Measurements from ENCODE around the gene DYRK1A. TPM values are rescaled to one million over a fixed set of nuclear protein-coding genes. Genes with fewer than 3 reads are reported as not detected.

The DYRK1A gene
- polyA plus RNA-seq, 12 donors = 53.7 to 71.2 (median 62.3) TPM; not detected in 1

- DNase-seq = no peak
Observed at GRCh38 chr21:37475186-37475868, 108.8 kb downstream of the DYRK1A start.

DNA sequence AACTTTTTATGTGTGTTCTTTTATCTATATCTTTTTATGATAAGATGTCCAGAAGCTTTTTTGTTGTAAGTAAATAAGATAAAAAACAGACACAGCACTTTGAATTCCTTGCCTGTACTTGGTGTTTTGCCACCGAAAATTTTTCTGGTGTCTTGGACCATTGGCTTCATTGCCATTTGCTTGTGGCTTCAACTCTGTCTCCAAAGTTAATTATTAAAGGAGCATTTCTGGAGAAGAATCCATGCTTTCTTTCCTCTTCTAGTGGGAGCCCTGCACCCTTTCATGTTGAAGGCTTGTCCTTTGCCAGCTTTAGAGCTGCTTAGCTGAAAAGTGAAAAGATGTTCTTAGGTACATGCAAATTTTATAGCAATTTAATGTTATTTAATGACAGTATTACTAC is 112.2 kb downstream of the DYRK1A start:
- no peak for DNase-seq

GRCh38 chr21:37483776-37484175 is 117.2 kb downstream of the DYRK1A start:
- no peak for DNase-seq

DNA sequence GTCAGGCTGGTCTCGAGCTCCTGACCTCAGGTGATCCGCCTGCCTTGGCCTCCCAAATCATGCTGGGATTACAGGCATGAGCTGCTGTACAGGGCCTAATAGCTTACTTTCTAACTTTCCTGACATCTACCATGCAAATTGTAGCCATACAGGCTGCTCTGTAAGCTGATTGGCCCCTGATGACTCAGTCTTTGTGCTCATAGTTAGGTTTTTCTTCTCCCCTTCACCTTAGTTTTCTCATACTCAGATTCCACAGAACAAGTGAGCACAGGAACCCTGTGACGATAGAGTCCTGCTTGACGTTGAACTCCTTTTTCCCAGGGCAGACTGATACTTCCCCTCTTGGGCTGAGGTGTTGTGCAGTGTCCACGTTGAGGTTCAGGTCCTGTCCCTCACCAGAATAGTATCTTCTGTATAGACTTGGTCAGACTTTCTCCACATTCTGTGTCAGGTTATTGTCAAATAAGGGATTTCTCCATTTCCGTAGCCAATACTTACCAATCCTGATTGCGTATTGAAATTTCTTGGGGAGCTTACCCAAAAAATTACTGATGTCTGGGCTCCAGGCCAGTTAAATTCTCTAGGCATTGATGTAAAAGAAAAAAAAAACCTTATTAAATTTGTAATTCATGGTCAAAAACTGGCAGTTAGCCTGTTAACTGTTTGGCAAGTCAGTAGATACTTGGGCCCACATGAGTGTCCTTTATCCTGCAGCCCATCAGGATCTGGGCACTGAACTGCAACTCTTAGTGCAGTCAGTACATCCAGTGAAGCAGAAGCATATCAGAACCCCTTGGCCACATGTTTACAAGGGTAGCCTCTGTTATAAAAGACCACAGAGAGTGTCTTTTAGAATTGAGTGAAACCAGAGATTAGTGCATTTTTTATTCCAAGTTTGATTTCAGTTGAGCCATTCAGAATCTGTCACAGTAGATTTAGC is 118.2 kb downstream of the DYRK1A start:
- DNase-seq = no peak

- DNase-seq = no peak
Observed at GRCh38 chr21:37489553-37489952, 123.0 kb downstream of the DYRK1A start.

GRCh38 chr21:37490084-37490483 is 123.5 kb downstream of the DYRK1A start:
- DNase-seq = no peak

- no peak for DNase-seq
Observed at GRCh38 chr21:37496972-37497371, 130.4 kb downstream of the DYRK1A start.

DNA sequence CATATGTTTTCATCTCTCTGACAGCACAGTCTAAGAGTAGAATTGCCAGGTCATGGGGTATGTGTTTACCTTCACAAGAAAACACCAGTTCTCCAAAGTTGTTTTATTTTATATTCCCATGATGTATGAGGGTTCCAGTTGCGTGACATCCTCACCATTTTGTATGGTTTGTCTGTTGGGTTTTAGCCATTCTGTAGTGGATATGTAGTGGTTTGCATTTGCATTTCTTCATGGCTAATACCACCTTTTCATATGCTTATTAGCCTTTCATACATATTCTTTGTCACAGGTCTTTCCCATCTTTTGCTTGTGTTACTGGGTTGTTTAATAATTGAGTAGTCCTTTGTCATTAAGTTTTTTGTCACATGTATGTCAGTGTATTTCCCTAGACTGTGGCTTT is 132.1 kb downstream of the DYRK1A start:
- DNase-seq = no peak

DNA sequence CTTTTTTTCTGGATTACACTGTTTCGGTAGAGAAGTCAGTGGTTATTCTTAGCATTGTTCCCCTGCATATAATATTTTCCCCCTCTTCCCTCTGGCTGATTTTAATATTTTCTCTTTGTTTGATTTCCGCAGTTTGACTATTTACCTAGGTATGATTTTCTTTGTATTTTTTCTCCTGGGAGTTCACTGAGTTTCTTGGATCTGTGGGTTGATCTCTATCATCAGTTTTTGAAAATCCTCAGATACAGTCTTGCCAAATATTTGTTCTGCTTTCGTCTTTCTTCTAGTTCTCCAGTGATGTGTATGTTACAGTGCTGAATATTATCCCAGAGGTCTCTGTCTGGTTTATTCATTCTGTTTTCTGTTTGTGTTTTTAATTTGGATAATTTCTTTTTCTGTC is 136.4 kb downstream of the DYRK1A start:
- DNase-seq = no peak

DNA sequence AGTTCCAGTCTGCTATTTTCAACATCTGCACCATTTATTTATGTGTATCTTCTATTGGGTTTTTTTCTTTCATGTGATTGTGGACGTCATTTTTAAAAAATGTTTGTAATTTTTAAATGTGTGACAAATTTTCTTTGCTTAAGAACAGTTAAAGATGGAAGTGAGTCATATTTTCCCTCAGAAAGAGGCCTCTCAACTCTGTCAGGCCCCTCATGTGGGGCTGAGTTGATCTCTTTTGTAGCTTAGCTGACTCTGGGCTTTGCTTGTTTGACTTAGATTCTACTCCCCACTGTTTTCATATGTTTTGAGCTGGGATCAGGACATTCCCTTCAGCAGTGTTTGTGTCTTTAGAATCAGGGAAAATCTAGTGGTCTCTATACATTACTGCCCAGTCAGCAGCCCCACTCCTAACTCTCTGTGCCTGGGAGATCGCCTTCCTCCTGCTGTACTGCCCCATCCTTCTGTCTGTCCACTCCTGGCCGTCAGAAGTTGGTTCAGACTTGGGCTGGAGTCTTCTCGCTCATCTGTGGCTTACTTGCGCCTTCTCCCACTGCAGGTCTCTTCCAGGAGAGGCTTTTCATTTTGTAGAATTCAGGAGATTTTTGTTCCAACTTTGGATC is 137.4 kb downstream of the DYRK1A start:
- DNase-seq = no peak

DNA sequence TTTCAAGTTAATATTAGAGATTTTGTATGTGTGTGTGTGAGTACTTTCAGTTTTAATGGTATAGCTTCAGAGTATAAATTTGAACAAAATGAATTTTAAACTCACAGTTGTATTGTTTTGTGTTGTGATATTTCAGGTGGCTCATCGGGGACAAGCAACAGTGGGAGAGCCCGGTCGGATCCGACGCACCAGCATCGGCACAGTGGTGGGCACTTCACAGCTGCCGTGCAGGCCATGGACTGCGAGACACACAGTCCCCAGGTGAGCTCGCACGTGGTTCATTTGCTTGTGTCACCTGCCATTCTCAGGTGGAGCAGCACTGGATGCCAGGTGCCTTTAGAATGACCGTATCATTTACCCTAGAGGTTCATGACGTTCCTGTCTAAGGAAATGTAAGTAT is 139.4 kb downstream of the DYRK1A start:
- no peak for DNase-seq

GRCh38 chr21:37507716-37508115 is 141.1 kb downstream of the DYRK1A start:
- DNase-seq = no peak

DNA sequence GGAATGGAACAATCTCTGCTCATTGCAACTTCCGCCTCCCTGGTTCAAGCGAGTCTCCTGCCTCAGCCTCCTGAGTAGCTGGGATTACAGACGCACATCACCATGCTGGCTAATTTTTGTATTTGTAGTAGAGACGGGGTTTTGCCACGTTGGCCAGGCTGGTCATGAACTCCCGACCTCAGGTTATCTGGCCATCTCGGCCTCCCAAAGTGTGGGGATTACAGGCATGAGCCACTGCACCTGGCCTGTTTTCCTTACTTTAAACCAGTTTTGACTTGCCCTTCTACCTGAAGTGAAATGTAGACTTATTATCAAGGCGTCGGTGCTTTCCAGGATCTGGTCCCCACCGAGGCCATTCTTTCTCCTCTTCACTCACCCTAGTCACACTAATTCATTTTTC is 141.8 kb downstream of the DYRK1A start:
- DNase-seq = no peak

DNA sequence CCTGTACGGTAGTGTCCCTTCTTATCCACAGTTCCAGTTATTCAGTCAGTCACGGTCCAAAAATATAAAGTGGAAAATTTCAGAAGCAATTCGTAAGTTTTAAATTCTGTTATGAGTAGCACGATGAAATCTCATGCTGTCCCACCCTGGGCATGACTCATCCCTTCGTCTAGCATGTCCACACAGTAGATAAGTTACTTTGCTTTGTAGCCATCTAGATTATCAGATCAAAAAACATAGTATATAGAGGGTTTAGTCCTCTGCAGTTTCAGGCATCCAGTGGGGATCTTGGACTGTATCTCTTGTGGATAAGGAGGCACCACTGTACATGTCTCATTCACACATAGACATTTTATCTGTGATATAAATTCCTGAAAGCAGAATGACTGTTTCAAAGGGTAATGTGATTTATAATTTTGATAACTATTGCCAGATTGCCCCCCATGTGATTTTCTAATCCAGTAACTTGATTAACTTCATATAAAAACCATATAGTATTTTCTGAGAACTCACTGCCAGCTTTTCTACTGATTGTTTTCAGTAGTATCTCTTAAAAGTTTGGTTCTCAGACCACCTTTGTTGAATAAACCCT is 143.3 kb downstream of the DYRK1A start:
- DNase-seq = no peak

- no peak for DNase-seq
Observed at GRCh38 chr21:37511848-37512247, 145.3 kb downstream of the DYRK1A start.

- no peak for DNase-seq
Observed at GRCh38 chr21:37513383-37513782, 146.8 kb downstream of the DYRK1A start.

DNA sequence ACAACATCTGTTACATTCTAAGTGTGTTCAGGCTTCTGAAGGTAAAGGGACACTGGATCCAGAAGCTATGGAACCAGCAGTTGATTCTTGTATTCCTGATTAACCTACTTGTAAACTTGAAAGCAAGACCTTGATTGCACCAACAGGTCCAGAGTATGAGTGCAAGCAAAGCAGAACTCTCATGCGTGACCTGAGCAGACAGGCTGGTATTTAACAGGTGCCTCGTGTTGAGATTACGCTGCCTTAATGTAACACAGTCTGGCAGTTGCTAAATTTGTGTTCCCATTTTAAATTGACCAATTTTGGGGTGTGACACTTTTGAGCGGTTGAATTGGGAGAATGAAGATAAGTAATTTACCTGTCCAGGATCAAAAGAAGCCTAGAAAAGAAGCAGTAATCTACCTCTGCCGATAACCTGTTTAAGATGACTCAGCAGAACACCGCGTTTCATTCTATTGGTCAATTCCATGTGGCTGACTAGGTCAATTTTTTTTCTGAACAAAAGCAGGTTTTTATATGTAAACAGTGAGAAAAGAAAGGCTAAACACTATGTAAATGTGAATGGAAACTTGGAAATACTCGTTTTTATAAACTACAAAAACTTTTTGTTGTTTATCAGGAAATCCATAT is 147.6 kb downstream of the DYRK1A start:
- DNase-seq = no peak

GRCh38 chr21:37516998-37517397 is 150.4 kb downstream of the DYRK1A start:
- no peak for DNase-seq

DNA sequence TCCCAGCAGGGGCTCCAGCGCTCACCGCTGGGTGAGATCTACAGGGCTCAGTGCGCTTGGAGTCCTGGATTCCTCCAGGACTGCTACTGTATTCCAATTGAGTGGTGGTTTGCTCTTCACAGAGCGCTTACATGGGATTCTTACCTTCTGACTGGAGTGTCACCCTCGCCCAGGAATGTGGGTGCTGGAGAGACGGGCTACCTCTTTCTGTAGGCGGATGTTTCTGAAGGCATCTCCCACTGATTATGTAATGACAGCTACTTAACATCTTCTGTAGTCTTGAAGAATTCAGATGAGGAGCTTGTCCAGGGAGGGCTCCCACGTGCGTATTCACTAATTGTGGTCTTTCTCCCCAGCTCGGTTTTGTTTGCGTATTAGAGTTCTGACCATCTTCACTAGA is 154.2 kb downstream of the DYRK1A start:
- no peak for DNase-seq

DNA sequence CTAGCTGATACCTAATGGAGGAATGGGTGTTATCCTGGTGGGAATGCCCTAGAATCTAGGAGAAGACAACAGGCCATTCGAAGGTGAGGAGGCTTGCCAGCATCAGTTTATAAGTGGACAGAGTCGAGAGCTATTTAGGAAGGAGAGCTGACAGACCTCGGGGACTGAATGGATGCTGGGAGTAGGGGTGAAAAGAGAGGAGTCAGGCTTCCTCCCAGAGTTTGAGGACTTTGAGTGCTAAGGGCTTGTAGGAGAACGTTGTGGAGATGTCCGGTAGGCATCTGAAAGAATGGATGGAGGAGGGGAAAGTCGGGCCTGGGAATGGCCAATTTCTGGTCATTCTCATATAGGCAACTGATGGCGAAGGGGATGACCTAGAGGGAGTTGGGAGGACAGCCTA is 155.1 kb downstream of the DYRK1A start:
- no peak for DNase-seq

DNA sequence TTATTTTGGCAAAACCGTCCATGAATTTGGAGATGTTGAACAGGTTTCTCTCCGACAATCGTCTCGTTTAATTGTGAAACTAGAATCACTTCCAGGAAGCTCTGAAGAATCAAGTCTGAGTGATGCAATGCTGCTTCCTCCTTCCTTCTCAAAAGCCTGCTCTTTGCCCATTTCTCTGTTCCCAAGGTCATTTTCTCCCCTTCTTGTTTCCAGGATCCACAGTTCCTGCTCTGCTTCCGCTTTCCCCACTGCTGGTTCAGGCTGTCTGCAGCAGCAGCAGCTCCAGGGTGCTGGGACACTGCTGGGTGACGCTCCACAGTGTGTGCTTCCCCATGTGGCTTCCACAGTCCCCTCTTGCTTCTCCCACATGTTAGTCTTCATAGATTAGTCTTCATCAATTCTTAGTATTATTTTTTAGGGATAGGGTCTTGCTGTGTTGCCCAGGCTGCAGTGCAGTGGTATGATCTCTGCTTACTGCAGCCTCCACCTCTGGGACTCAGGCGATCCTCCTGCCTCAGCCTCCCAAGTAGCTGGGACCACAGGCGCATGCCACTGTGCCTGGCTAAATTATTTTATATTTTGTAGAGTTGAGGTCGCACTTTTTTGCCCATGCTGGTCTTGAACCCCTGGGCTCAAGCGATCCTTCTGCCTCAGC is 156.2 kb downstream of the DYRK1A start:
- no peak for DNase-seq

All from muscle of arm (tissue), 12 donors.